GM12865 (cell line): ENCODE data around the gene ZFPL1.

Source experiments
- DNase-seq: peaks from one replicate; pipeline ENCODE4 v3.0.0; 2010; ENCODE audit warnings: low read depth
- H3K4me3 ChIP-seq: 2 replicates; pipeline ENCODE4 v1.5.1; 2011; ENCODE audit warnings: mild to moderate bottlenecking, low read depth, low read length, control low read depth
- CTCF ChIP-seq: IDR thresholded peaks from 2 replicates; pipeline ENCODE4 v1.5.1; 2011; ENCODE audit warnings: low read length, control low read depth, low read depth, inconsistent platforms; ENCODE audit not compliant: insufficient read depth; ENCODE audit errors: missing control alignments

Gene ZFPL1

GRCh38 chr11:65083834-65084597 lies at the start of gene ZFPL1, which contains the start of gene CDCA5:
TSS of gene ZFPL1 (plus strand) at chr11:65084222. CDS start at chr11:65084699, 477 bp downstream.
TSS of gene CDCA5 (minus strand) at chr11:65084040. CDS start at chr11:65083978, 62 bp downstream.
- TF ChIP-seq CTCF, result no peak
- peak; percentile 97 for DNase-seq
- H3K4me3 ChIP-seq, result peak within 1 kb of the TSS; percentile 83

GRCh38 chr11:65034423-65034822 lies 49.6 kb upstream of the ZFPL1 start:
- no peak for DNase-seq
- TF ChIP-seq CTCF, result no peak
- H3K4me3 ChIP-seq, result no peak overlapping the region

- TF ChIP-seq CTCF, result no peak
- H3K4me3 ChIP-seq, result no peak overlapping the region
- no peak for DNase-seq
Measured at GRCh38 chr11:65035579-65035978, 48.4 kb upstream of the ZFPL1 start.

- H3K4me3 ChIP-seq, result no peak overlapping the region
- no peak for DNase-seq
- TF ChIP-seq CTCF, result no peak
Measured at GRCh38 chr11:65036931-65037330, 47.1 kb upstream of the ZFPL1 start.

GRCh38 chr11:65040520-65040846 lies 43.5 kb upstream of the ZFPL1 start:
- DNase-seq, result no peak
- TF ChIP-seq CTCF, result no peak
- H3K4me3 ChIP-seq, result peak overlapping the region; percentile 60

GRCh38 chr11:65040847-65041622 lies 43.0 kb upstream of the ZFPL1 start, which contains the start of gene SAC3D1:
TSS of gene SAC3D1 (plus strand) at chr11:65041210. CDS start at chr11:65041293, 83 bp downstream.
- peak within 1 kb of the TSS; percentile 60 for H3K4me3 ChIP-seq
- peak; percentile 98 for DNase-seq
- no peak for TF ChIP-seq CTCF
